Cardiac muscle cell (in vitro differentiated cells and primary cell): ENCODE measurements around the gene CASP2. TPM values are rescaled to one million over a fixed set of nuclear protein-coding genes. Genes with fewer than 3 reads are reported as not detected.

ENCODE experiments used
- DNase-seq, 2 donors: peaks; one replicate each; pipeline versions ENCODE4 v3.0.0 to v3.0.0-alpha.2; 2010 to 2017; ENCODE audit warnings: low read depth in 1 of 2, low spot score in 1 of 2
- H3K27ac ChIP-seq: fragments of 200-600 bp; sonication (generic); 2 replicates; pipeline ENCODE4 v1.5.1; 2016
- H3K27me3 ChIP-seq: fragments of 200-600 bp; sonication (generic); 2 replicates; pipeline ENCODE4 v1.6.0; 2016; ENCODE audit warnings: control low read depth
- H3K36me3 ChIP-seq: fragments of 200-600 bp; sonication (generic); 2 replicates; pipeline ENCODE4 v1.5.1; 2016; ENCODE audit warnings: control low read depth
- H3K4me1 ChIP-seq: fragments of 200-600 bp; sonication (generic); 2 replicates; pipeline ENCODE4 v1.8.1; 2017; ENCODE audit warnings: low read depth, mild to moderate bottlenecking, mixed run types
- H3K4me3 ChIP-seq: fragments of 200-600 bp; sonication (generic); 2 replicates; pipeline ENCODE4 v1.5.1; 2016; ENCODE audit warnings: mild to moderate bottlenecking
- H3K9me3 ChIP-seq: fragments of 200-600 bp; sonication (generic); 2 replicates; pipeline ENCODE4 v1.5.1; 2017; ENCODE audit warnings: low read depth, mild to moderate bottlenecking, control low read depth
- polyA plus RNA-seq: library from polyadenylated mRNA; unstranded; fragments of >200 nt; fragmentation: Nextera tagmentation; extraction: Ambion mirVana; gene quantifications from 2 replicates; pipeline ENCODE4 v1.2.1, GENCODE V29; 2016
- total RNA-seq: library from RNA; depleted of rRNA; stranded (reverse); fragments of >200 nt; gene quantifications from 2 replicates; pipeline ENCODE4 v1.2.3, GENCODE V29; 2016
- TF ChIP-seq, protein P1 (sequence below): IDR thresholded peaks from 2 replicates; pipeline ENCODE4 v1.5.1; 2012; ENCODE audit warnings: low read depth, mild to moderate bottlenecking, low read length

The CASP2 gene
- total RNA-seq (8.6 and 11.1 TPM in 2 replicates), polyA plus RNA-seq (6.9 and 8.9 TPM in 2 replicates)

DNA sequence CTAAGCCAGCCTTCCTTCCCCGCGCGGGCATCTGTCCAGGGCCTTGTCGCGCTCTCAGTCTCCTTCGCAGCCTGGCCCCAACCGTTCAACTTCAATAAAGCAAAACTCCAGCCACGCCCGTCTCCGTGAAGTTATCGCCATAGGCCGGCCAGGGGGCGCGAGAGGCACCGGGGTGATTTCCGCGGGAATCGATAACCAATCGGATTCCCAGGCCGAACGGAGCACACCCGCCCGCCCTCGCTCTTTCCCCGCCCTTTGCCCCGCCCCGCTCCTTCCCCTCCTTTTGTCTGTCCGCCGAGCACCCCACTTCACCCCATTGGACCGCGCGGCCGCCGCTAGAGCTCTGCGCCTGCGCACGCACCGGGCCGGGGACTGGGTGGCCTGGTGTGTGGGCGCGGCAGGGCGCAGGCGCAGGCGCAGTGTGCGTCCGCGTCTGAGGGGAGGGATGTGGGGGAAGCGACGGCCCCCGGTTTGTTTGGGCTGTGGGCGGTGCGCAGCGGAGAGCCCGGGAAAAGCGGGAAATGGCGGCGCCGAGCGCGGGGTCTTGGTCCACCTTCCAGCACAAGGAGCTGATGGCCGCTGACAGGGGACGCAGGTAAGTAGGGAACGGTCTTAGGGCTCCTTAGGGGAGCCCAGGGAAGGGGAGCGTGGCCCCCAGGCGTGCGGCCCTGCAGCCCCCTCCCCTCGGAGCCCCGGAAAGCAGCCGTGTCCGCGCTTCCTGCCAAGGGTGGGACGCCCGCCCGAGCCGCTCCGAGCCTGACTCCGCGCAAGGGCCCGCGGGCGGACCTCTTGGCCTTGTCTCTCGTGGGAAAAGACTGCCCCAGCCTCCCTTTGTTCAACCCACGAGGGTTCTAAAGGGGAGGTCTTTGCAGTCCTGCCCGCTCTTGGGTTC, at the start of gene CASP2:
Gene CASP2, plus strand, starts transcription at position 417 of the 892 bp plus-strand sequence. Its CDS starts 105 bp downstream, at position 522.
- TF ChIP-seq, protein P1, sequence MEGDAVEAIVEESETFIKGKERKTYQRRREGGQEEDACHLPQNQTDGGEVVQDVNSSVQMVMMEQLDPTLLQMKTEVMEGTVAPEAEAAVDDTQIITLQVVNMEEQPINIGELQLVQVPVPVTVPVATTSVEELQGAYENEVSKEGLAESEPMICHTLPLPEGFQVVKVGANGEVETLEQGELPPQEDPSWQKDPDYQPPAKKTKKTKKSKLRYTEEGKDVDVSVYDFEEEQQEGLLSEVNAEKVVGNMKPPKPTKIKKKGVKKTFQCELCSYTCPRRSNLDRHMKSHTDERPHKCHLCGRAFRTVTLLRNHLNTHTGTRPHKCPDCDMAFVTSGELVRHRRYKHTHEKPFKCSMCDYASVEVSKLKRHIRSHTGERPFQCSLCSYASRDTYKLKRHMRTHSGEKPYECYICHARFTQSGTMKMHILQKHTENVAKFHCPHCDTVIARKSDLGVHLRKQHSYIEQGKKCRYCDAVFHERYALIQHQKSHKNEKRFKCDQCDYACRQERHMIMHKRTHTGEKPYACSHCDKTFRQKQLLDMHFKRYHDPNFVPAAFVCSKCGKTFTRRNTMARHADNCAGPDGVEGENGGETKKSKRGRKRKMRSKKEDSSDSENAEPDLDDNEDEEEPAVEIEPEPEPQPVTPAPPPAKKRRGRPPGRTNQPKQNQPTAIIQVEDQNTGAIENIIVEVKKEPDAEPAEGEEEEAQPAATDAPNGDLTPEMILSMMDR, result peak; percentile 34
- Histone ChIP-seq H3K4me3 (peak within 1 kb of the TSS; percentile 83), H3K27ac (peak within 1 kb of the TSS; percentile 77), H3K4me1 (peaks cover 3% of the 10 kb centered on the region), H3K9me3 (no peaks in the 10 kb centered on the region), H3K27me3 (no peaks in the 10 kb centered on the region), H3K36me3 (peaks cover 11% of the 10 kb centered on the region)
- peak; percentile 97 to 99 for DNase-seq

DNA sequence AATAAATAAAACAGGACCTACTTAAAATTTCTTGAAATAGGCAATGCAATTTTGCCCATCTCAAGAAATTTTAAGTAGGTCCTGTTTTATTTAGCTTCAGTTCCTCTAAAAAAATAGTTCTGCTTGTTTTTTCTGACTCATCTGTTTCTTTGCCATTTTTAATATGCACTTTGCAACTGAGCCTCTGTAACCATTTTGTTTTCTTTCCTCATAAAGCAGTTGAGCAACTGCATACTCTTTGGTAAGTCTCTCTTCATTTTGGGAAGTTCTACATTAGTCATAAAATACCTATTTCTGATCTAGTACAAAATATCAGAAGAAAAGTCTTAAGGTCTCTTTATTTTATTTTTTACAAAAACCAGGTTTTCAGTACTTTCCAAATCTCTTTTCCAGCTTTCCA, 48.3 kb upstream of the CASP2 start:
- Histone ChIP-seq H3K27me3 (no peaks in the 10 kb centered on the region), H3K9me3 (no peaks in the 10 kb centered on the region), H3K36me3 (no peaks in the 10 kb centered on the region), H3K4me1 (no peaks in the 10 kb centered on the region), H3K27ac (no peak overlapping the region), H3K4me3 (no peak overlapping the region)
- DNase-seq, result peak in 1 of 2 donors; percentile 57
- TF ChIP-seq, protein P1, result no peak

DNA sequence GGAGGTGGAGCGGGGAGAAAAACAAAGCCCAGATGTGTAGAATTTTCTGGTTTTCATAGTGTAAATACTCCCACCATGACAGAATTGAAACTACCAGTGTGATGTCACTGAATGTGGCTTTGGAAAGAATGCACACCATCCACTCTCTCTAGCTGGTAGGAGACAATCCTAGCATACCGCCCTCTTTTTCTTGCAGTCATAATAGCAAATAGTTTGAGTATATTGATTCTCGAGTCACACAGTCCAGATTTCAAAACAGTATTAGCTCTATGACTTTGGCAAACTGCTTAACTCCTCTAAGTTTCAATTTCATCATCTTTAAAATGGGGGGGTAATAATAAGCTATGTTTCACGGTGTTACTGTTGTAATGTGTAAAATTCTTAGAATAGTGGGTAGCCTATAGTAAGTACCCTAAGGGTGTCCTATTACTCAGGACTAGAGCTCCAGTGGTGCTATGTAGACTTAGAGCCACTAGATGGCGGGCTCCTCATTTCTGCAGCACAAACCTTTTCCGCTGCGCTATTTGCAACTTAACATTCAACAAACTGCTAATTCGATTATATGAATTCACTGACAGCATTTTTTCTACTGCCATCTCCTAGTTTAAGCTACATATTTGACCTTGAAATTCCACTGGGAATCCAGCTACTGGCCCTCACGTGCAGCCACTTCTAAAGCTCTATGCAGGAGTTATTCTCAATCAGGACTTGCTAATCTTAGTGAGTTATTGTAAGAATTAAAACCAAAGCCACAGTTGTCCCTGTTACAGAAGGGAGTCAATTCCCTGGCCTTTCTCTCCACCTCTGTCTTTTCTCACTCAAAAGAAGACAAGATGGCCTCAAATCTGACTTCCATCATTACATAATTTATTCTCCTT, 47.6 kb upstream of the CASP2 start:
- no peaks in the 10 kb centered on the region for H3K27me3 ChIP-seq
- no peaks in the 10 kb centered on the region for H3K36me3 ChIP-seq
- TF ChIP-seq, protein P1, result peak; percentile 92
- no peaks in the 10 kb centered on the region for H3K9me3 ChIP-seq
- no peaks in the 10 kb centered on the region for H3K4me1 ChIP-seq
- no peak overlapping the region for H3K27ac ChIP-seq
- peak; percentile 81 to 91 for DNase-seq
- no peak overlapping the region for H3K4me3 ChIP-seq

DNA sequence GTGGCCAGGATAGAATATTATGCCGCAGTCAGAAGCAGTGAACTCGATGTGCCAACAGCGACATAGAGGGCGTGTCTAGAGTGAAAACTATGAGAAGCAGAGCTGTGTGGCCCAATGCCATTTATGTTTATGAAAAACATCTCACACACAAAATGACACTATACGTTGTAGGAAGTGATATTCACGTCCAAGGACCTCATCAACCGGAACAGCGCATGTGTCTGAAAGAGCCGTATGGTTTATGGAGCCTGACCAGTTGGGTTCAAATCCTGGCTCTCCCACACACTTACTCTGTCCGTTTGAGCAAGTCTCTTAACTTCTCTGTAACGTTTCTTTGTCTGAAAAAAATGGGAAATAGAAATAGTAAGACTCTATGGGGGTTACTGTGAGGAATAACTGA, 45.8 kb upstream of the CASP2 start:
- no peaks in the 10 kb centered on the region for H3K36me3 ChIP-seq
- H3K4me3 ChIP-seq, result no peak overlapping the region
- no peaks in the 10 kb centered on the region for H3K4me1 ChIP-seq
- no peak overlapping the region for H3K27ac ChIP-seq
- H3K9me3 ChIP-seq, result no peaks in the 10 kb centered on the region
- no peak for DNase-seq
- no peaks in the 10 kb centered on the region for H3K27me3 ChIP-seq
- TF ChIP-seq, protein P1, result no peak

DNA sequence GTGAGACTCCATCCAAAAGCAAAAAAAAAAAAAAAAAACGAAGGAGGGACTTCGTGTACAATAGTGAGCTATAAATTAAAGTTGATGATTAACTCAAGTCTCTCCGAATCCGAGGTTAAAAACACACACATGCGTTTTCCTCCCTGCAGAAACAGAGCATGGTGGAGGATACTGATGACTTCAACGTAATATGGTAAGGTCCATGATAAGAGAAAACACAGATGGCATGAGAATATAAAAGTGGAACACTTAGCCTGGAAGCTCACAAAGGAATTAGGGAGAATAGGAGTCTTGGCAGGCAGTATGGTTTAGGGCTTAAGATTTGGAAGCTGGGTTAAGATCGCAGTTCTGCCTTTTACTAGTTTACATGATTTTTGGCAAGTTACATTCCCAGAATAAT, 45.0 kb upstream of the CASP2 start:
- TF ChIP-seq, protein P1, result no peak
- Histone ChIP-seq H3K36me3 (no peaks in the 10 kb centered on the region), H3K9me3 (no peaks in the 10 kb centered on the region), H3K4me1 (no peaks in the 10 kb centered on the region), H3K27ac (no peak overlapping the region), H3K27me3 (no peaks in the 10 kb centered on the region), H3K4me3 (no peak overlapping the region)
- DNase-seq, result no peak
